ENCODE results near the gene USP48. TPM values are rescaled to one million over a fixed set of nuclear protein-coding genes. Genes with fewer than 3 reads are reported as not detected.

Gene USP48
- total RNA-seq, 1 donor from 2014 or later, result 54.5 TPM

GRCh38 chr1:21732664-21733063 lies 50.3 kb downstream of the USP48 start:
- no peaks in the 10 kb centered on the region for H3K27me3 Mint-ChIP-seq (ENCODE audit: low read depth)
- no peak overlapping the region for H3K27ac Mint-ChIP-seq (ENCODE audit: unreplicated experiment)
- no peak for TF ChIP-seq CTCF (IDR thresholded peaks at IDR 0.05)
- no peaks in the 10 kb centered on the region for H3K4me1 Mint-ChIP-seq (ENCODE audit: low read depth)
- H3K4me3 Mint-ChIP-seq (ENCODE audit: unreplicated experiment), result no peak overlapping the region
- no peaks in the 10 kb centered on the region for H3K9me3 Mint-ChIP-seq (ENCODE audit: low read depth)
- H3K36me3 Mint-ChIP-seq (ENCODE audit: low read depth), result peaks cover 21% of the 10 kb centered on the region
- DNase-seq (ENCODE audit: low spot score), result no peak

- TF ChIP-seq CTCF (IDR thresholded peaks at IDR 0.05), result no peak
- Mint-ChIP-seq H3K9me3 (ENCODE audit: low read depth) (no peaks in the 10 kb centered on the region), H3K27ac (ENCODE audit: unreplicated experiment) (peak overlapping the region; percentile 18), H3K36me3 (ENCODE audit: low read depth) (peaks cover 24% of the 10 kb centered on the region), H3K27me3 (ENCODE audit: low read depth) (no peaks in the 10 kb centered on the region), H3K4me1 (ENCODE audit: low read depth) (no peaks in the 10 kb centered on the region), H3K4me3 (ENCODE audit: unreplicated experiment) (no peak overlapping the region)
- no peak for DNase-seq (ENCODE audit: low spot score)
Measured at GRCh38 chr1:21725748-21726392, 57.1 kb downstream of the USP48 start.

- Mint-ChIP-seq H3K9me3 (ENCODE audit: low read depth) (no peaks in the 10 kb centered on the region), H3K4me3 (ENCODE audit: unreplicated experiment) (no peak overlapping the region), H3K36me3 (ENCODE audit: low read depth) (peaks cover 26% of the 10 kb centered on the region), H3K27ac (ENCODE audit: unreplicated experiment) (no peak overlapping the region), H3K4me1 (ENCODE audit: low read depth) (no peaks in the 10 kb centered on the region), H3K27me3 (ENCODE audit: low read depth) (no peaks in the 10 kb centered on the region)
- no peak for TF ChIP-seq CTCF (IDR thresholded peaks at IDR 0.05)
- DNase-seq (ENCODE audit: low spot score), result no peak
Measured at GRCh38 chr1:21724570-21724969, 58.4 kb downstream of the USP48 start.

GRCh38 chr1:21724098-21724497 lies 58.9 kb downstream of the USP48 start:
- H3K36me3 Mint-ChIP-seq (ENCODE audit: low read depth), result peaks cover 26% of the 10 kb centered on the region
- H3K4me3 Mint-ChIP-seq (ENCODE audit: unreplicated experiment), result no peak overlapping the region
- H3K9me3 Mint-ChIP-seq (ENCODE audit: low read depth), result no peaks in the 10 kb centered on the region
- no peaks in the 10 kb centered on the region for H3K4me1 Mint-ChIP-seq (ENCODE audit: low read depth)
- no peak for DNase-seq (ENCODE audit: low spot score)
- TF ChIP-seq CTCF (IDR thresholded peaks at IDR 0.05), result no peak
- H3K27ac Mint-ChIP-seq (ENCODE audit: unreplicated experiment), result no peak overlapping the region
- no peaks in the 10 kb centered on the region for H3K27me3 Mint-ChIP-seq (ENCODE audit: low read depth)

- H3K27ac Mint-ChIP-seq (ENCODE audit: unreplicated experiment), result no peak overlapping the region
- H3K4me3 Mint-ChIP-seq (ENCODE audit: unreplicated experiment), result no peak overlapping the region
- peaks cover 31% of the 10 kb centered on the region for H3K36me3 Mint-ChIP-seq (ENCODE audit: low read depth)
- no peak for DNase-seq (ENCODE audit: low spot score)
- H3K9me3 Mint-ChIP-seq (ENCODE audit: low read depth), result no peaks in the 10 kb centered on the region
- H3K27me3 Mint-ChIP-seq (ENCODE audit: low read depth), result no peaks in the 10 kb centered on the region
- H3K4me1 Mint-ChIP-seq (ENCODE audit: low read depth), result no peaks in the 10 kb centered on the region
- no peak for TF ChIP-seq CTCF (IDR thresholded peaks at IDR 0.05)
Measured at GRCh38 chr1:21721295-21721985, 61.5 kb downstream of the USP48 start.

All from chondrocyte (in vitro differentiated cells).